Stimulated activated CD4-positive, alpha-beta T cell treated with anti-CD3 and anti-CD28 coated beads, Interleukin-15, amount 100 ng/mL, for 1 hour (primary cell): ENCODE measurements around the gene PPP2R3A.
"Not testable (repeated sequence)": the region's sequence is repeated elsewhere in the genome, so short reads cannot be mapped to it uniquely, and the experiment has no call there.

ENCODE experiments used
- DNase-seq, 2 donors: peaks; one replicate each; pipeline ENCODE4 v3.0.0-alpha.2; 2020; ENCODE audit warnings: low read depth in 1 of 2, low spot score in 1 of 2

Gene PPP2R3A

GRCh38 chr3:136144397-136144796 is 178.9 kb downstream of the PPP2R3A start:
- not testable (repeated sequence) for DNase-seq

GRCh38 chr3:136146981-136147729 is 181.6 kb downstream of the PPP2R3A start:
- no peak for DNase-seq

- no peak for DNase-seq
These were observed 184.1 kb downstream of the PPP2R3A start for GRCh38 chr3:136149667-136150066.

- DNase-seq = no peak
These were observed 185.7 kb downstream of the PPP2R3A start for GRCh38 chr3:136151219-136151618.

GRCh38 chr3:136152176-136152843 is 186.8 kb downstream of the PPP2R3A start:
- DNase-seq = no peak

- DNase-seq = no peak
These were observed 187.4 kb downstream of the PPP2R3A start for GRCh38 chr3:136152963-136153362.

- DNase-seq = no peak
These were observed 196.0 kb downstream of the PPP2R3A start for GRCh38 chr3:136161516-136161915.

GRCh38 chr3:136162322-136162721 is 196.8 kb downstream of the PPP2R3A start:
- DNase-seq = no peak

GRCh38 chr3:136163607-136164006 is 198.1 kb downstream of the PPP2R3A start:
- DNase-seq = not testable (repeated sequence)

- DNase-seq = no peak
These were observed 201.0 kb downstream of the PPP2R3A start for GRCh38 chr3:136166507-136166906.

- not testable (repeated sequence) for DNase-seq
These were observed 202.7 kb downstream of the PPP2R3A start for GRCh38 chr3:136168236-136168635.

GRCh38 chr3:136171097-136171542 is 205.6 kb downstream of the PPP2R3A start:
- no peak for DNase-seq

GRCh38 chr3:136173939-136174490 is 208.5 kb downstream of the PPP2R3A start:
- no peak for DNase-seq

- no peak for DNase-seq
These were observed 212.3 kb downstream of the PPP2R3A start for GRCh38 chr3:136177876-136178275.

- no peak for DNase-seq
These were observed 216.2 kb downstream of the PPP2R3A start for GRCh38 chr3:136181741-136182140.

- no peak for DNase-seq
These were observed 219.2 kb downstream of the PPP2R3A start for GRCh38 chr3:136184703-136185102.

- no peak for DNase-seq
These were observed 220.8 kb downstream of the PPP2R3A start for GRCh38 chr3:136186344-136186743.

GRCh38 chr3:136186846-136187245 is 221.3 kb downstream of the PPP2R3A start:
- DNase-seq = no peak

- DNase-seq = no peak
These were observed 222.3 kb downstream of the PPP2R3A start for GRCh38 chr3:136187868-136188267.

GRCh38 chr3:136189043-136189442 is 223.5 kb downstream of the PPP2R3A start:
- no peak for DNase-seq

GRCh38 chr3:136189859-136190617 is 224.5 kb downstream of the PPP2R3A start:
- DNase-seq = no peak
